Heart right ventricle (tissue), 16 donors: ENCODE results near the gene HS1BP3. TPM values are rescaled to one million over a fixed set of nuclear protein-coding genes. Genes with fewer than 3 reads are reported as not detected.

ENCODE experiments used
- ATAC-seq, 8 donors: fragments of 200-7000 bp; cut with Tn5 transposase; one replicate each; pipeline ENCODE4 v1.9.1; 2020; ENCODE audit warnings: mild to moderate bottlenecking in 8 of 8, moderate library complexity in 8 of 8, moderate number of reproducible peaks in 1 of 8
- DNase-seq, 2 donors: peaks; one replicate each; pipeline ENCODE4 v3.0.0-alpha.2; 2020
- H3K27ac ChIP-seq, 10 donors: fragments of 200-600 bp; sonication (generic) in 2 of 10; one replicate each; pipeline versions ENCODE4 v1.5.0 to v1.8.0; 2020 to 2022; ENCODE audit warnings: mild to moderate bottlenecking in 3 of 10
- H3K27me3 ChIP-seq, 7 donors: fragments of 200-600 bp; one replicate each; pipeline ENCODE4 v1.8.0; 2021 to 2022; ENCODE audit warnings: mild to moderate bottlenecking in 2 of 7
- H3K36me3 ChIP-seq, 9 donors: fragments of 200-600 bp; sonication (generic) in 1 of 9; one replicate each; pipeline versions ENCODE4 v1.5.0 to v1.8.0; 2020 to 2022; ENCODE audit warnings: mild to moderate bottlenecking in 2 of 9
- H3K4me1 ChIP-seq, 9 donors: fragments of 200-600 bp; sonication (generic) in 1 of 9; one replicate each; pipeline versions ENCODE4 v1.5.0 to v1.8.0; 2020 to 2022; ENCODE audit warnings: mild to moderate bottlenecking in 4 of 9
- H3K4me3 ChIP-seq, 10 donors: fragments of 200-600 bp; sonication (generic) in 2 of 10; one replicate each; pipeline versions ENCODE4 v1.5.0 to v1.8.0; 2020 to 2022; ENCODE audit warnings: mild to moderate bottlenecking in 7 of 10, moderate library complexity in 2 of 10
- H3K9me3 ChIP-seq, 11 donors: fragments of 200-600 bp in 10 of 11; sonication (generic) in 2 of 11; one replicate each; pipeline versions ENCODE4 v1.5.0 to v1.8.0; 2013 to 2022; ENCODE audit warnings: mild to moderate bottlenecking in 2 of 11, control low read depth in 1 of 11, moderate library complexity in 1 of 11
- CTCF ChIP-seq, 9 donors: fragments of 200-600 bp; sonication (generic) in 2 of 9; IDR thresholded peaks; one replicate each; pipeline versions ENCODE4 v1.5.0 to v1.8.0; 2021 to 2022; ENCODE audit warnings: antibody characterized with exemption in 9 of 9, mild to moderate bottlenecking in 5 of 9, moderate library complexity in 1 of 9
- WGBS, 2 donors: extraction: QIAGEN DNeasy Blood & Tissue Kit; methylation state at CpG; one replicate each; pipeline ENCODE4 v1.1.7; 2013; ENCODE audit warnings: inconsistent platforms in 1 of 2; 5-methylcytosine and 5-hydroxymethylcytosine counted together
- intact Hi-C, 10 donors: fragments of 100-400 bp; cut with DNase I; formaldehyde crosslinking; loops; one replicate each; pipeline versions ENCODE4 v1.11.1 to v1.14.2; 2022
- polyA plus RNA-seq, 2 donors: library from polyadenylated mRNA; stranded (reverse); fragments of 200-250 nt; gene quantifications; one replicate each; pipeline ENCODE4 v1.2.3, GENCODE V29; 2013
- total RNA-seq, 10 donors: library from RNA; stranded (reverse); fragmentation: NEBNext Ultra II Directional in 3 of 10; extraction: Animal tissue kit (Norgen Biotek cat#: 25700) in 3 of 10; gene quantifications; one replicate each; pipeline versions ENCODE4 v1.2.1 to v1.2.4, GENCODE V29; 2021 to 2023
- donor health status: Arrhythmogenic right ventricular cardiomyopathy.
- donor health status: ischemic (EF 13 %, LVEDD 7.1; RV severe dilation, severe dysfunction).
- donor health status: healthy with polysubstance abuse.
- donor health status: DM: no; HTN: yes; CAD: no.
- donor health status: DM: no; HTN: no; CAD: no.
- donor health status: ischemic (EF 25% LVEDD 6.9; RV normal size, moderate dysfunction).
- donor health status: ischemic (EF 25% LVEDD 5.7; RV mildly dilated, moderate dysfunction).
- donor health status: healthy.
- donor health status: DM: yes; HTN: yes; CAD: no.
- donor health status: Ischemic cardiomyopathy.
- donor health status: ischemic (EF 35%, LVEDD 5.7; RV mildly dilated, moderate dysfunction).
- donor health status: nonischemic (EF 11% LVEDD 7.7; RV severe dilation, severe dysfunction).
- donor health status: DM: yes; HTN: yes; CAD: no.
- donor health status: PGD.
- donor health status: ischemic (EF 29% LVEDD 5.4; RV normal size, mild dysfunction).
- donor health status: nonischemic (EF 23%, LVEDD 6.1; RV moderate dilation, normal function).

HS1BP3 gene
- total and polyA plus RNA-seq, 12 donors = 11.3 to 26.3 (median 16.5) TPM

GRCh38 chr2:20620696-20621365, 30.1 kb downstream of the HS1BP3 start:
- Histone ChIP-seq H3K36me3 (peaks cover 0 to 54% (median 0%) of the 10 kb centered on the region in 9 donors), H3K27me3 (no peaks in the 10 kb centered on the region), H3K4me3 (no peak overlapping the region), H3K9me3 (no peaks in the 10 kb centered on the region), H3K27ac (peak overlapping the region; percentile 87 to 99 (median 96)), H3K4me1 (peaks cover 48 to 100% (median 92%) of the 10 kb centered on the region in 9 donors)
- intact Hi-C loops = no loop called here
- ATAC-seq (no peak), DNase-seq (no peak)
- 75 to 86% methylated on average over 4 of the region's 4 CpGs for WGBS, 2 donors
- TF ChIP-seq CTCF (IDR thresholded peaks at IDR 0.05) = no peak

GRCh38 chr2:20620271-20620681, 30.6 kb downstream of the HS1BP3 start:
- ATAC-seq (no peak), DNase-seq (no peak)
- no peak overlapping the region for H3K4me3 ChIP-seq
- intact Hi-C loops = no loop called here
- H3K36me3 ChIP-seq = peaks cover 0 to 54% (median 0%) of the 10 kb centered on the region in 9 donors
- H3K27me3 ChIP-seq = no peaks in the 10 kb centered on the region
- TF ChIP-seq CTCF (IDR thresholded peaks at IDR 0.05) = no peak
- WGBS, 2 donors = 85 to 91% methylated on average over 8 of the region's 8 CpGs
- peak overlapping the region; percentile 87 to 99 (median 96) for H3K27ac ChIP-seq
- no peaks in the 10 kb centered on the region for H3K9me3 ChIP-seq
- peaks cover 50 to 100% (median 92%) of the 10 kb centered on the region in 9 donors for H3K4me1 ChIP-seq

- DNase-seq = peak; percentile 69 to 71
- peak in 2 of 8 donors; percentile 0 to 11 for ATAC-seq
- no peaks in the 10 kb centered on the region for H3K27me3 ChIP-seq
- peak overlapping the region; percentile 87 to 99 (median 96) for H3K27ac ChIP-seq
- H3K36me3 ChIP-seq = peaks cover 0 to 51% (median 0%) of the 10 kb centered on the region in 9 donors
- H3K4me1 ChIP-seq = peaks cover 56 to 100% (median 92%) of the 10 kb centered on the region in 9 donors
- 53 to 59% methylated on average over 13 of the region's 13 CpGs for WGBS, 2 donors
- intact Hi-C loops = loop anchor here in 5 of 10 donors (5.0 kb wide), 3 partner anchors 42 to 172 kb away; partner anchors contain the start of gene RHOB (in 4 of the 5)
- TF ChIP-seq CTCF (IDR thresholded peaks at IDR 0.05) = no peak
- no peaks in the 10 kb centered on the region for H3K9me3 ChIP-seq
- no peak overlapping the region for H3K4me3 ChIP-seq
Observed at GRCh38 chr2:20619624-20620024, 31.3 kb downstream of the HS1BP3 start.

- Histone ChIP-seq H3K36me3 (peaks cover 0 to 44% (median 0%) of the 10 kb centered on the region in 9 donors), H3K27ac (peak overlapping the region; percentile 87 to 99 (median 96)), H3K4me1 (peaks cover 61 to 100% (median 92%) of the 10 kb centered on the region in 9 donors), H3K27me3 (no peaks in the 10 kb centered on the region), H3K4me3 (no peak overlapping the region), H3K9me3 (no peaks in the 10 kb centered on the region)
- ATAC-seq (no peak), DNase-seq (no peak)
- WGBS, 2 donors = 57 to 67% methylated on average over 15 of the region's 15 CpGs
- intact Hi-C loops = loop anchor here in 5 of 10 donors (5.0 kb wide), 3 partner anchors 42 to 172 kb away; partner anchors contain the start of gene RHOB (in 4 of the 5)
- no peak for TF ChIP-seq CTCF (IDR thresholded peaks at IDR 0.05)
Observed at GRCh38 chr2:20618886-20619521, 31.9 kb downstream of the HS1BP3 start.
